Right lobe of liver (tissue), 4 donors: ENCODE measurements around the gene RBM33.

Experiments
- POLR2A ChIP-seq: fragments of 450-650 bp; IDR thresholded peaks from one replicate; pipeline ENCODE4 v1.6.1; 2017; ENCODE audit warnings: antibody characterized with exemption, mild to moderate bottlenecking
- TF ChIP-seq, protein P1 (sequence below), 4 donors: fragments of 200-600 bp in 3 of 4; fragments of 450-650 bp in 1 of 4; IDR thresholded peaks; one replicate each; pipeline versions ENCODE4 v1.5.1 to v1.8.0; 2016 to 2022; ENCODE audit warnings: antibody characterized with exemption in 4 of 4, mild to moderate bottlenecking in 2 of 4
- donor health status: DM: no; HTN: no; CAD: no.
- donor health status: DM: no; HTN: no; CAD: no.
- donor health status: DM: no; HTN: yes; CAD: no.

- TF ChIP-seq, protein P1, sequence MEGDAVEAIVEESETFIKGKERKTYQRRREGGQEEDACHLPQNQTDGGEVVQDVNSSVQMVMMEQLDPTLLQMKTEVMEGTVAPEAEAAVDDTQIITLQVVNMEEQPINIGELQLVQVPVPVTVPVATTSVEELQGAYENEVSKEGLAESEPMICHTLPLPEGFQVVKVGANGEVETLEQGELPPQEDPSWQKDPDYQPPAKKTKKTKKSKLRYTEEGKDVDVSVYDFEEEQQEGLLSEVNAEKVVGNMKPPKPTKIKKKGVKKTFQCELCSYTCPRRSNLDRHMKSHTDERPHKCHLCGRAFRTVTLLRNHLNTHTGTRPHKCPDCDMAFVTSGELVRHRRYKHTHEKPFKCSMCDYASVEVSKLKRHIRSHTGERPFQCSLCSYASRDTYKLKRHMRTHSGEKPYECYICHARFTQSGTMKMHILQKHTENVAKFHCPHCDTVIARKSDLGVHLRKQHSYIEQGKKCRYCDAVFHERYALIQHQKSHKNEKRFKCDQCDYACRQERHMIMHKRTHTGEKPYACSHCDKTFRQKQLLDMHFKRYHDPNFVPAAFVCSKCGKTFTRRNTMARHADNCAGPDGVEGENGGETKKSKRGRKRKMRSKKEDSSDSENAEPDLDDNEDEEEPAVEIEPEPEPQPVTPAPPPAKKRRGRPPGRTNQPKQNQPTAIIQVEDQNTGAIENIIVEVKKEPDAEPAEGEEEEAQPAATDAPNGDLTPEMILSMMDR (IDR thresholded peaks at IDR 0.05) = no peak
- no peak for TF ChIP-seq POLR2A
Observed at GRCh38 chr7:155685070-155685790, 40.8 kb downstream of the RBM33 start.
